Ovary (tissue), 3 donors: ENCODE results near the gene PDK4.

Experiments
- CTCF ChIP-seq, 3 donors: fragments of 450-650 bp in 2 of 3; fragments of 200-600 bp in 1 of 3; IDR thresholded peaks; one replicate each; pipeline versions ENCODE4 v1.5.1 to v1.8.0; 2016 to 2022; ENCODE audit warnings: antibody characterized with exemption in 3 of 3, mild to moderate bottlenecking in 1 of 3
- EP300 ChIP-seq: sonication (generic); formaldehyde crosslinking; IDR thresholded peaks from one replicate; pipeline ENCODE4 v1.6.1; 2017; ENCODE audit warnings: antibody characterized with exemption
- donor health status: DM: no; HTN: no; CAD: no.

GRCh38 chr7:95614442-95614940, 18.2 kb upstream of the PDK4 start:
- TF ChIP-seq CTCF (IDR thresholded peaks at IDR 0.05) (no peak), EP300 (no peak)
